Bone marrow (tissue), 2 donors: ENCODE data around the gene CAND1.

ENCODE experiments used
- DNase-seq, 2 donors: peaks; one replicate each; lab custom pipeline; 2025; lab: John Stamatoyannopoulos, UW

The CAND1 gene

GRCh38 chr12:67280572-67280971 lies 11.4 kb downstream of the CAND1 start:
- DNase-seq = no peak

- DNase-seq = no peak
Observed at GRCh38 chr12:67284561-67284960, 15.4 kb downstream of the CAND1 start.

GRCh38 chr12:67286257-67286656 lies 17.1 kb downstream of the CAND1 start:
- DNase-seq = no peak

- DNase-seq = no peak
Observed at GRCh38 chr12:67287311-67287710, 18.2 kb downstream of the CAND1 start.

- no peak for DNase-seq
Observed at GRCh38 chr12:67288561-67288960, 19.4 kb downstream of the CAND1 start.

- no peak for DNase-seq
Observed at GRCh38 chr12:67290378-67290777, 21.2 kb downstream of the CAND1 start.

- no peak for DNase-seq
Observed at GRCh38 chr12:67299526-67299925, 30.4 kb downstream of the CAND1 start.

GRCh38 chr12:67299926-67300325 lies 30.8 kb downstream of the CAND1 start:
- no peak for DNase-seq

- DNase-seq = no peak
Observed at GRCh38 chr12:67302162-67302561, 33.0 kb downstream of the CAND1 start.

- no peak for DNase-seq
Observed at GRCh38 chr12:67305544-67305943, 36.4 kb downstream of the CAND1 start.

GRCh38 chr12:67306712-67307111 lies 37.6 kb downstream of the CAND1 start:
- DNase-seq = no peak

- no peak for DNase-seq
Observed at GRCh38 chr12:67315661-67316060, 46.5 kb downstream of the CAND1 start.

GRCh38 chr12:67318786-67319185 lies 49.6 kb downstream of the CAND1 start:
- no peak for DNase-seq

- DNase-seq = no peak
Observed at GRCh38 chr12:67319936-67320335, 50.8 kb downstream of the CAND1 start.

- DNase-seq = no peak
Observed at GRCh38 chr12:67320614-67321295, 51.6 kb downstream of the CAND1 start.

- DNase-seq = no peak
Observed at GRCh38 chr12:67322580-67322979, 53.4 kb downstream of the CAND1 start.

GRCh38 chr12:67323007-67323406 lies 53.8 kb downstream of the CAND1 start:
- no peak for DNase-seq

- DNase-seq = no peak
Observed at GRCh38 chr12:67326637-67327036, 57.5 kb downstream of the CAND1 start.

GRCh38 chr12:67327466-67327865 lies 58.3 kb downstream of the CAND1 start:
- DNase-seq = no peak

GRCh38 chr12:67331123-67331522 lies 62.0 kb downstream of the CAND1 start:
- DNase-seq = no peak

GRCh38 chr12:67331828-67332227 lies 62.7 kb downstream of the CAND1 start:
- no peak for DNase-seq

GRCh38 chr12:67333649-67334048 lies 64.5 kb downstream of the CAND1 start:
- DNase-seq = no peak

GRCh38 chr12:67338426-67338825 lies 69.3 kb downstream of the CAND1 start:
- no peak for DNase-seq

GRCh38 chr12:67339530-67339929 lies 70.4 kb downstream of the CAND1 start:
- DNase-seq = no peak
